Body of pancreas (tissue), 4 donors: Measurements from ENCODE around the gene RAB40C.

Source experiments
- CTCF ChIP-seq, 7 experiments: fragments of 450-650 bp in 4 of 7; fragments of 200-600 bp in 3 of 7; sonication (generic) in 3 of 7; IDR thresholded peaks; one replicate each; pipeline ENCODE4 v1.5.1; 2016 to 2019; ENCODE audit warnings: antibody characterized with exemption in 7 of 7
- POLR2A ChIP-seq, 3 donors: fragments of 450-650 bp; IDR thresholded peaks; one replicate each; pipeline ENCODE4 v1.6.1; 2016; ENCODE audit warnings: antibody characterized with exemption in 3 of 3, mild to moderate bottlenecking in 2 of 3

GRCh38 chr16:606656-607307, 16.9 kb downstream of the RAB40C start:
- no peak for TF ChIP-seq CTCF (IDR thresholded peaks at IDR 0.05)
- no peak for TF ChIP-seq POLR2A (IDR thresholded peaks at IDR 0.05)
